ENCODE measurements around the gene PTPN23. TPM values are rescaled to one million over a fixed set of nuclear protein-coding genes. Genes with fewer than 3 reads are reported as not detected.
"Not testable (repeated sequence)": the region's sequence is repeated elsewhere in the genome, so short reads cannot be mapped to it uniquely, and the experiment has no call there.

PTPN23 gene
- total and polyA plus RNA-seq, 9 of the 15 experiments (the other 6 are each of a cell fraction or from before 2014, with no cell fraction given), result 0.41 to 58.7 (median 7.2) TPM

DNA sequence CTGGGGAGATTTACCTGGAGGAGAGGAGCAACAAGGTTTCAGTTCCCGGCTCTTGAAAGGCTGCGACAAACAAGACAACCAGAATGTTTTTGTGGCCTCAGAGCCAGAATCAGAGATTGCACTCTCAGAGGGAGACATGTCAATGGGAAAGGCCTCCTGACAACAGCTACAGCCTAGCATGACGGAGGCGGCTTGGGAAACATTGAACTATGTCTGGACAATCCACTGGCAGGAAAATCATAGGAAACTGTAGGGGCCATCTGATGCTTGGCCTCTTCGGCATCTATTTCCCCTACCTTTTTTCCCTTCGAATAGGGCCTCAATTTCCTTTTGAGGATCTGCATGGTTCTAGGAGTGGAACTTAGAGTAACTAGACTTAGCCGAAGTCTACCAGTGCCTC lies 13.2 kb upstream of the PTPN23 start (continued):
- TF ChIP-seq ZNF785 (CRISPR knock-in tag; IDR thresholded peaks at IDR 0.05) (no peak), ZFP30 (CRISPR knock-in tag; IDR thresholded peaks at IDR 0.05; ENCODE audit: borderline replicate concordance) (no peak), ZNF282 (CRISPR knock-in tag; IDR thresholded peaks at IDR 0.05) (no peak), ZNF445 (CRISPR knock-in tag; IDR thresholded peaks at IDR 0.05; ENCODE audit: low read depth) (no peak), KHSRP (IDR thresholded peaks at IDR 0.05) (no peak), ARHGAP35 (IDR thresholded peaks at IDR 0.05; ENCODE audit: partially characterized antibody) (no peak), ZNF316 (IDR thresholded peaks at IDR 0.05) (no peak), ZNF699 (CRISPR knock-in tag; IDR thresholded peaks at IDR 0.05; ENCODE audit: insufficient replicate concordance) (no peak), BDP1 (IDR thresholded peaks at IDR 0.05; ENCODE audit: insufficient read depth, insufficient read length) (no peak), CBFB (CRISPR knock-in tag; IDR thresholded peaks at IDR 0.05) (no peak), POLR2H (tag; IDR thresholded peaks at IDR 0.05; ENCODE audit: low read depth) (no peak), NFATC3 (IDR thresholded peaks at IDR 0.05) (no peak)
- TF ChIP-seq, protein P1, sequence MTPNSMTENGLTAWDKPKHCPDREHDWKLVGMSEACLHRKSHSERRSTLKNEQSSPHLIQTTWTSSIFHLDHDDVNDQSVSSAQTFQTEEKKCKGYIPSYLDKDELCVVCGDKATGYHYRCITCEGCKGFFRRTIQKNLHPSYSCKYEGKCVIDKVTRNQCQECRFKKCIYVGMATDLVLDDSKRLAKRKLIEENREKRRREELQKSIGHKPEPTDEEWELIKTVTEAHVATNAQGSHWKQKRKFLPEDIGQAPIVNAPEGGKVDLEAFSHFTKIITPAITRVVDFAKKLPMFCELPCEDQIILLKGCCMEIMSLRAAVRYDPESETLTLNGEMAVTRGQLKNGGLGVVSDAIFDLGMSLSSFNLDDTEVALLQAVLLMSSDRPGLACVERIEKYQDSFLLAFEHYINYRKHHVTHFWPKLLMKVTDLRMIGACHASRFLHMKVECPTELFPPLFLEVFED (CRISPR knock-in tag; conservative IDR thresholded peaks at IDR 0.05), result no peak
- TF ChIP-seq, protein P2, sequence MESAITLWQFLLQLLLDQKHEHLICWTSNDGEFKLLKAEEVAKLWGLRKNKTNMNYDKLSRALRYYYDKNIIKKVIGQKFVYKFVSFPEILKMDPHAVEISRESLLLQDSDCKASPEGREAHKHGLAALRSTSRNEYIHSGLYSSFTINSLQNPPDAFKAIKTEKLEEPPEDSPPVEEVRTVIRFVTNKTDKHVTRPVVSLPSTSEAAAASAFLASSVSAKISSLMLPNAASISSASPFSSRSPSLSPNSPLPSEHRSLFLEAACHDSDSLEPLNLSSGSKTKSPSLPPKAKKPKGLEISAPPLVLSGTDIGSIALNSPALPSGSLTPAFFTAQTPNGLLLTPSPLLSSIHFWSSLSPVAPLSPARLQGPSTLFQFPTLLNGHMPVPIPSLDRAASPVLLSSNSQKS (CRISPR knock-in tag; IDR thresholded peaks at IDR 0.05), result no peak
- TF ChIP-seq, protein P3, sequence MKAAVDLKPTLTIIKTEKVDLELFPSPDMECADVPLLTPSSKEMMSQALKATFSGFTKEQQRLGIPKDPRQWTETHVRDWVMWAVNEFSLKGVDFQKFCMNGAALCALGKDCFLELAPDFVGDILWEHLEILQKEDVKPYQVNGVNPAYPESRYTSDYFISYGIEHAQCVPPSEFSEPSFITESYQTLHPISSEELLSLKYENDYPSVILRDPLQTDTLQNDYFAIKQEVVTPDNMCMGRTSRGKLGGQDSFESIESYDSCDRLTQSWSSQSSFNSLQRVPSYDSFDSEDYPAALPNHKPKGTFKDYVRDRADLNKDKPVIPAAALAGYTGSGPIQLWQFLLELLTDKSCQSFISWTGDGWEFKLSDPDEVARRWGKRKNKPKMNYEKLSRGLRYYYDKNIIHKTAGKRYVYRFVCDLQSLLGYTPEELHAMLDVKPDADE (conservative IDR thresholded peaks at IDR 0.05; ENCODE audit: control insufficient read depth, low read depth, low read length), result no peak

DNA sequence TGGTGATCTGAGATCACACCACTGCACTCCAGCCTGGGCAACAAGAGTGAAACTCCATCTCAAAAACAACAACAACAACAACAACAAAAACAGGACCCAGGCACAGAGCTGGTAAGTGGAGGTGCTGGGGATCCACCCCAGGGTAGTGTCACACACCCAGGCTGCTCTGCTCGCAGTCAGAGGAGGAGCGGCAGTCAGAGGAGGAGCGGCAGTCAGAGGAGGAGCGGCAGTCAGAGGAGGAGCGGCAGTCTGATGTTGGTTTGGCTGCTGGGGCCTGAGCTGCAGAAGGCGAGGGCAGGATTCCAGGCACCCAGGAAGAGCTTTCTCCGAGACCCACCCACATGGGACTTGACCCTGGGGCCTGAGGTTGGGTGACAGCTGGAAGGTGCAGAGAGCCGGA lies 10.8 kb upstream of the PTPN23 start:
- H3K79me2 ChIP-seq (ENCODE audit: control insufficient read depth, insufficient read depth, low read length); H2AFZ ChIP-seq (ENCODE audit: low read depth, low read length); H3K4me3 ChIP-seq; FAIRE-seq; H3K27ac ChIP-seq (ENCODE audit: extremely low read depth, low read depth, low read length); H3K4me1 ChIP-seq (replicated peaks in 1 of 2; ENCODE audit: control insufficient read depth in 2 of 2, insufficient read depth in 2 of 2, low read length in 2 of 2); in situ Hi-C loops (cut with MboI); H3K9ac ChIP-seq (ENCODE audit: insufficient read depth in 1 of 2, low read depth in 2 of 2, low read length in 2 of 2); H3K36me3 ChIP-seq (ENCODE audit: control insufficient read depth, insufficient read depth, low read length); BruUV-seq (replicated peaks); H4K20me1 ChIP-seq (replicated peaks; ENCODE audit: control insufficient read depth, insufficient read depth, low read length); H3K4me2 ChIP-seq (ENCODE audit: insufficient read depth, low read length); ATAC-seq; H3K27me3 ChIP-seq (ENCODE audit: control insufficient read depth in 2 of 2, insufficient read depth in 2 of 2, low read length in 2 of 2); DNase-seq (ENCODE audit: extremely low read depth in 1 of 4, low spot score in 3 of 4); H3K9me3 ChIP-seq (replicated peaks; ENCODE audit: control insufficient read depth, insufficient read depth, low read depth, low read length); H3K9me1 ChIP-seq (ENCODE audit: control insufficient read depth, insufficient read depth, low read length): not testable (repeated sequence)
- POLR2A ChIA-PET, result interaction anchor here (0.7 to 1.7 kb wide), 2 partner anchors 10 to 155 kb away, joined by 4 to 6 read pairs; partner anchors contain the start of gene PTPN23
- intact Hi-C loops (cut with micrococcal nuclease), result loop anchor here (10.0 kb wide), 3 partner anchors 355 to 665 kb away; partner anchors contain the start of genes MYL3 and TMIE
- CTCF ChIA-PET (ENCODE audit: low intra/inter-chr PET ratio), result interaction anchor here (0.6 to 1.7 kb wide), 4 partner anchors 46 to 665 kb away, joined by 3 to 9 read pairs (median 4); no protein-coding TSS in a partner anchor
- WGBS (ENCODE audit: insufficient coverage, low coverage, missing lambda C conversion rate), result 77% methylated on average over 8 of the region's 8 CpGs
